Activated naive CD4-positive, alpha-beta T cell (primary cell): ENCODE measurements around the gene ZSCAN20.

Experiments used
- DNase-seq, 4 experiments: peaks; one replicate each; lab custom pipeline; 2025; lab: John Stamatoyannopoulos, UW

The ZSCAN20 gene

DNA sequence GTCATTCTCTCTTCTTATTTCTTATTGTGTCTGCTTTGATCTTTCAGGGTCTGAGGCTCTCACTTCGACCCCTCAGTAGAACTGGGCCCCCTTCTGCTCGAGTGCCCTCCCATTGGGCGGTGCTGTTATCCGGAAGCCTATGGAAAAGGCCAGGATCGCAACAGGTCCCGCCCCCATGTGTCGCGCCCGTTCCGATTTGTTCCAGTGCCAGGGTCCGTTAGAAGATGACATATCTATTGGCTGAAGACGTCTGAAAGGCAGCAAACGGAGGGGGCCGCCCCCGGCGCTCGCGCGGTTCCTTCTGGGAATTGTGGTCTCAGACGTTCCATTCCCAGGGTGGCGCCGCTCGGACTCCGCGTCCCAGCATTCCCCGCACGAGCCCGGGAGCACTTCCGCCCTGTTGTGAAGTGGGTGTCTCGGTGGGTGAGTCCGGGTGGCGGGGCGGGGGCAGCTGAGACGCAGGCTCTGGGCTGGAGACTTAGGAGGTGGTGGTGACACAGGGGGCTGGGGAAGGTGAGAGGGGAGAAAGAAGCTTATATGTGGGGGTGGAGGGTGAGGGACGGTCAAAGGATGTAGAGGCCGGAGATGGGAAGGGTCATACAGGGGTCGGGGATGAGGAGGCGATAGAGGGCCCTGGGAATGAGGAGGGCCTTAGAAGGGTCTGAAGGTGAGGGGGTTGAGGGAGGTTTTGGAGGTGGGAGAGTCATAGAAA, at the start of gene ZSCAN20:
Gene ZSCAN20 (plus strand): TSS at position 377 of the 712 bp plus-strand sequence. CDS start 6,644 bp downstream, outside the sequence.
- peak; percentile 63 to 78 (median 72) for DNase-seq

DNA sequence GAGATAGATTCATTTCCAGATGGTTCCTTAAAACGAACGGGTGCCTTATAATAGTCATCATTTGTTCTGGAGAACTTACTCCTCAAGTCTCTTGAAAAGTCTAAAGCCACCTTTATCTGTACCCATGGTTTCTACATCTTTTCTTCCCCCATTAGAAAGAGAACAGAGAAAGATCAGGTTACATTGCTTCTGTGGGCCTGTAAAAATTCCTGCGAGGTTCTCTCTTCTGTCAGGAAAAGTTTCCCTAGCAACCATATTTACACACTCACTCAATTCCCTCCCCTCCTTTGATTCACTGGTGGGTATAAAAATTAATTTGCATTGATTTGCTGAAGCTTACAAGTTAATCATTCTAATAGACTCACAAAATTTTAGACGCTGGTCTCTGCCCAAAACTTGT, 48.2 kb upstream of the ZSCAN20 start:
- no peak for DNase-seq

DNA sequence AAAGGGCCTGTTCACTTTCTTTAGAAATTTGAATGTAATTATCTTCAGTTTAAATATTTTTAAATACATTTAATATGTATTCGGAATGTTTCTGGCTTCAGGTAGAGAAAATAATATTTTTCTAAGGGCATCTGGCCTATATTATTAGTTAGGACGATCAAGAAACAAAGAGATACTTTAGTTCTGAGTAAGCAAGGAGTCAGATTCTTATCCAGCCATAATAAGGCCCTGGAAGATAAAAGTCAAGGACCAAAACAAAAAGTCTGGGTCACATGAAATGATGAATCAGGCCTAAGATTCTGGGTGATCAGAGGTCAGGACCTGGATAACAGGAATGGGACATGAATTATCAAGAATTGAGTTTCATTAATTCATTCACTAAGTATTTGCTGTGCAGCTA, 47.8 kb upstream of the ZSCAN20 start:
- DNase-seq: no peak

DNA sequence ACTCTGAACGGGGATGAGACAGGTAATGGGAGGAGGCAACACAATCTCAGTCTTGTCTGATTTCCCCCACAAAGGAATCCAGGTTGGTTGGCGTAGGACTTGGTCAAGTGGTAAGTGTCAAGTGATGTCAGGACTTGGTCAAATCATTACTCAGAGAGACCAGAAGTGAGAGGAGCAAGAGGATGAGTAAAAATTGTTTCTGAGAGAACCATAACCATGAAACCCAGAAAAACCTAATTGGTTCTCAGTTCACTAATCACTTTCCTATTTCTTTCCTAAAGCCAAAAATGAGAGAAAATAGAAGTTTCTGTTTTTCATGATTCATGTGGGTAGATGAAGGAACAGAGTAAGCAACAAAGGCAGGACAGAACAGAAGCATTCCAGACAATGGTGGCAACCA, 46.5 kb upstream of the ZSCAN20 start:
- no peak for DNase-seq

DNA sequence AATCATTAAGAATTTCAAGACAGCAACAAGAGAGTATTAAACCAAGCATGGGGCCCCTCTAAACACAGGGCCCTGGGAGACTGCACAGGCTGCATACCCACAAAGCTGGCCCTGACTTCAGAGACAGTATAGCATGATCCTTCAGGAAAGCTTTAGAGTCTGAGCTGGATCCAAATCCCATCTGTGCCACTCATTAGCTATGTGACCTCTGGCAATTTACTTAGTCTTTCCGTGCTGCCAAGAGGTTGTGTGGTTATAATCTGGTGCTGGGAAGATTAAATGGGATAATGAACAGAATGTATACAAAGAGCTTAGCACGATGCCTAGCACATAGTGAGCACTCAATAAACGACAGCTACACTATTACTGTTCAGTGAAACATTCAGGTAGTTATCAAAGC, 45.5 kb upstream of the ZSCAN20 start:
- no peak for DNase-seq

DNA sequence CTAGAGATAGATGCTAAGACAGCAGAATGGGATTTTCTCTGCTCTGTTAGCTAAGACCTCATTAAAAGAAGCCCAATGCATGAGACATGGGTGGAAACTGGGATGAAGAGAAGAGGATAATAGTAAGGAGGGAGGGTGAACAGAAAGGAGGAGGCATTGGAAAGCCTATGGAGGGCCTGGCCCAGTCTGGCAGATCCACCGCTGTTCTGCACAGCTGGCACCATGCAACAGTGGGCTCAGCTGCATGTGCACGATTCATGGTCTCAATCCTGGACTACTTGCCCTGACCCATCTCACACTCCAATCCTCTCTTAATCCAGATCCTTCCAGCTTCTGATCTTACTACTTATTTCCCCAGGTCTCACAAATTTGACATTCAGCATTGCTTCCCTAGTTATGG, 43.8 kb upstream of the ZSCAN20 start:
- no peak for DNase-seq

DNA sequence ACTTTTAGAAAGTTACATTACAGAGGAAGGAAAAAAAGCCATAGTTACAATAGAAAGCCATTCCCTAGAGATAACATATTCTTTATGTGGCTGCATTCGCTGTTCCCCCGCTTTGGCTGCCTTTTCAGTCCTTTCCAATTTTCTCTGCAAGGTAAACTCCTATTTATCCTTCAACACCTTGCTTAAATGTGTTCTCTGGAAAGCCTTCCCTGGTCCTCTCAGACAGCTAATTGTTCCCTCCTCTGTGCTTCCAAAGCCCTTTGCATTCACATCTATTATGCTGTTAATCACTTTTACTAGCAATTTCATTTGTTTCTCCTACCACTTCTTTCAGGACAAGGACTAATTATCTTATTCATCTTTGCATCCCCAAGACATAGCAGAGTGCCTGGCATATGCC, 43.1 kb upstream of the ZSCAN20 start:
- no peak for DNase-seq

DNA sequence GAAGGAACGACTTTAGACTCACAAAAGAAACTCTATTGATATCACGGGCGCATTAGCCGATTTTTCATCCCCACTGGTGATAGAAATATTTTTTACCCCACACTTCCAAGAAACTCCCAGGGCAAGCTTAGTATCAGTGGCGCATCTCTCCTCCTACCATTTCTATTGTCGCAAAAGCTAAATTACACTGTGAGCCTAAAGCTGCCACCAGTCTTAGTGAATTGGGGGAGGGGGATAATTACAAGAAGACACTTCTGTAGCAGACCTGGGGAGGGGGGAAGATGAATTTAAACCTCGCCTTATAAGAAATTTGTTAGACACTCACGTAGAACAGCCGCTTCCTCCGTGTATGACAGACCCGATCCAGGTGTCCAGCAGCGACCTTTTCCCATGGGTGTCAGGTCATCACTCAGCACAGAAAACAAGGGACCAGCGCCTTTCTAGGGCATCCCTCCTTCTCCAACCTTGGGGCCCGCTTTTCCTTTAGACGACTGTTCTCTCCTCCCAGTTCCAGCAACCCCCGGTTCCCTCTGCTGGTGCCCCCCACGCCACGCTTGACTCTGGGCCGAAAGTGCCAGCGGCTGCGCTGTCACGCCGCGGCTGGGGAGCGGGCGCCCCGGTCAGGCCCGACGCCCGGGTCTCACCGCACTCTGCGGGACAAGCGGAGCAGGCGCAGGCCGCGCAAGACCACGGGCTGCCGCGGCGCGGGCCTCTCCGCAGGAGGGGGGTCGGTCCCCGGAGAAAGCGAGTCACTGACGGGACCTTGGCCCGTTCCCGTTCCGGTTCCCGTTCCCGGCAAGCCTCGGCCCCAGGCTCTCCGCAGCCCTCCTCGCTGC, 42.4 kb upstream of the ZSCAN20 start:
- DNase-seq: no peak

DNA sequence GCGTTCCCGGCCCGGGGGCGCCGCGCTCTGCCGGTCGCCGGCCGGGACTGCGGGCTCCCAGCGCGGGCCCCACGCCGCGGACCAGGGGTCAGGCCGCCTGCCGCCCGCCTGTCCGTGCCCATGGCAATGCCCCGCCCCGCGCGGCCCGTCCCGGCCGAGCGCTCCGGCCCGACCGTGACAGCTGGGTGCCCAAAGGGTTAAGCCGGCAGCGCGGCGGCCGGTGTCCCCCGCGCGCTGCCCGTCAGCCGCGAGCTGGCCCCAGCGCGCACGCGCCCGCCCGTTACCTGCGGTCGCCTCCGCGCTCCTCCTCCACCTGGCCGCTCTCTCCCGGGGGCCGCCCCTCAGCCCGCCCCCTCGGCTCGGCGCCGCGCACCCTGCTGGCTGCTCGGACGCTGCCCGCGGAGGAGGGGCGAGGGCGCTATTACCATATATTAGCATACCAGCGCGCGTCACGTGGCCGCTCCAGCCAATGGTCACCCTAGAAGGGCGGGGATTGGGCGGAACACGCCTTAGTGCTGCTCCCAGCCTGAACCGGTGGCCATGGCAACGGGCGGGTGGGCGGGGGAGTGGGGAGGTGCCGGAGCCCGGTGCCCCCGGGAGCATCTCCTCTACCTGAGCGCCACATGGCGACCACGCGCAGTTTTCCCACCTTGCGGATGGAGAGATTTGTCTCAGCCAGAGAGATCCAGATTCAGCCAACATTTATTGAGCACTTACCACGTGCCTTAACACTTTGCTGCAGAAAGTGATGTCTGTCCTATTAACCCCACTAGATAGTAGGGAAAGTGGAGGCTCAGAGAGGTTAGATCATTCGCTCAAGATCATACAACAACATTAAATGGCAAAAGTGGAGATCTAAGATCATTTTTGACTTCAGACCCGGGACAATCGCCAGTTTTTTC, 41.5 kb upstream of the ZSCAN20 start, which contains the start of gene PHC2:
Gene PHC2 (minus strand): TSS at position 404 of the 902 bp plus-strand sequence. CDS start 55,556 bp downstream, outside the sequence.
- DNase-seq: peak; percentile 70 to 78 (median 74)

DNA sequence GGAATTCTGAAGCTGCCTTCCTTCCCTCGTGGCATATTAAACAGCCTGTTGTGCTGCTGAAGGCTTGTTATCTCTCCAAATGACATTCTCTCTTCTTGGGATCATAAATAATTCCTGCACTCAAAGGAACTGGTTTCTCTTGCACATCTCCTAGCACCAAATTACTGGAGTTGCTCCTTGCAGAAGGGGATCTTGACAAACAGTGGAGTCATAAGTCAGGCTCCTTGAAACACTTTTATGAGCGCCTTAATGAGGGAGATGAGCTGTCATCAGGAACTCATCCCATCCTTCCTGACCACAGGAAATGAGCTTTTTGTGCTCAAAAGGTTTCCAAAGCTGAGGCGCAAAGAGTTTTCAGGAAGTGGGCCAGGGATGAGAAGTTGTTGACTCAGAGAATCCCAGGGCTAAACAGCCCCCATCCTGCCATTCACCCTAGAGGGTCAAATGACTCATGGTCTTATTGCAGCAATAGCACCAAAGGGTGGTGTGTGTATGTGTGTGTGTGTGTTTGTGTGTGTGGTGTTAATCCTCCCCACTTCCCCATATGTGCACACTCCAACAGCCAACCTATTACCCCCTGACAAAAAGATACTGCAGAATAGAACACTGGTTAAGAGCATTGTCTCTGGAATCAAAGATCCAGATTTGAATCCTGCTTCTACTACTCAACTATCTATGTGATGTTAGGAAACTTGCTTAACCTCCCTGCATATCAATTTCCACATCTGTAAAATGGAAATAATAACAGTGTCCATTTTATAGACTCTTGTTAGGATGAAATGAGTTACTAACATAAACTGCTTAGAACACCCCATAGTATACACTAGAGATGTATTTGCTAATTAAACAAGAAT, 38.7 kb upstream of the ZSCAN20 start:
- no peak for DNase-seq

DNA sequence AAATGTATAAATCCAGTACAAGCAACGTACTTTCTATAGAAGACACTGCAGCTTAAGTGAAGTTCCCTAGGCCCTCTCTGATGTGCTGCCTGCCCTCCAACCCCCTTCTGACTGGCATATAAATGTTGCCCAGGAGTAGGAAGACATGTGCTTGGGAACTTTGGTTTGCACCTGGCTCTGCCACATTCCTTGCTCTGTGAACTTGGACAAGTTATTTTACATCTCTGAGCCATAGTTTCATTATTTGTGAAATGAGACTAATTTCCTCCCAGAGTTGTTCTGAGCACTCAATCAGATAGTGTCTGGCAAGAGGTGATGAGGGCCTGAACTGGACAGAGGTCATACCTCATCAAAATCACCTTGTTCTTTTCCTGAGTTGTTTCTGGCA, 38.1 kb upstream of the ZSCAN20 start:
- DNase-seq: no peak

DNA sequence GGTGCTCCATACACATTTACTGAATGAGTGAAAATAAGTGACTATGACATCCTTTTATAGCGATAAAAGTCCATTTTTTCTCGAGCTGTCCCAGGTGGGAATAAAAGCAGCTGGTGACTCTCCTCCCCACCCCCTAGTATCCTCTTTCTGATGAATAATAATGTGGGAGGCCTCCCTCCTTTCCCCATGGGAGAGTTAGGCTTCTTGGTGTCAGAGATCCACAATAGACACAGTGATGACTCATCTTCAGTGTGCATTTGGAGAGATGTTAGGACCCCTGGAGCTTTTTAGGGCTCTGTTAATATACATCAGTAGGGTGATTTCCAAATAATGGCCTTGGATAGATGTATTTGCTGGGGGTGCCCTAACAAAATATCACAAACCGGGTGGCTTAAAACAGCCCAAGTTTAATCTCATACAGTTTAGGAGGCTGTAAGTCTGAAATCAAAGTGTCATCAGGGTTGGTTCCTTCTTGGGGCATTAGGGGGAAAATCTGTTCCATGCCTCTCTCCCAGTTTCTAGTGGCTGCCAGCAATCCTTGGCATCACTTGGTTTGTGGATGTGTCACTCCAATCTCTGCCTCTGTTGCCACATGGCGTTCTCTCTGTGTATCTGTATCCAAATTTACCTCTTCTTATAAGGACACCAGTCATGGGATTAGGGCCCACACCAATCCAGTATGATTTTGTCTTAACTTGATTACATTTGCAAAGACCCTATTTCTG, 37.2 kb upstream of the ZSCAN20 start:
- no peak for DNase-seq

DNA sequence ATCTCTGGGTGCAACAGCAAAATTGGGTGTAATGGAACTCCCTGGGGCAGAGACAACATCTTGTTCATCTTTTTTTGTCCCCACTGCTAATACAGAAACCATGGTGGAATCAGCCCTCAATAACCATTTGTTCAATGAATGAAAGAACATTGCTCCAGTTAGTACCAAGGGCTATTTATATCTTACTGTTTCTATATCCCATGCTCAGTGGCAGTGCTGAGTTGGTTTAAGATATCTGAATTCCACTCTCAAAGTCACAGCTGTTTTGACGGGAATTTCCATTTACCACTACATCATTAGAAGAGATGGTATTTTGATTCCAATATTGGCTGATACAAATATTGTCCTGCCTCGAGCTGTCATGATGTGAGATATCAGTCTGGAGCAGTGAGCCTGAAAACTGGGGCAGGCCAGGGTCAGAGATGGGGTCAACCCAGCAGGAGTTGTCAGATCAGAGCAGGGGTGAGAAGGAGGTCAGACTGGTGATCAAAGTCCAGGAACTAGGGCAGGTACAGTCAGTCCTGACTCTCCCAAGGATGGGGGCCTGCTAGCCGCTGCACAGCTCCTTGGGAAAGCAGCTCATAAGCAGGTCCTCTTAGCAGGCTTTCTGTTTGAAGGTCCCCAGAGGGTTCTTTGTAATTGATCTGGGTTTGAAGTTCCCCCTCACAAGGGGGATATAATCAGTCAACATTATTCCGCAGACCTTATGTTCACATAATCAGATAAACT, 35.7 kb upstream of the ZSCAN20 start:
- no peak for DNase-seq

DNA sequence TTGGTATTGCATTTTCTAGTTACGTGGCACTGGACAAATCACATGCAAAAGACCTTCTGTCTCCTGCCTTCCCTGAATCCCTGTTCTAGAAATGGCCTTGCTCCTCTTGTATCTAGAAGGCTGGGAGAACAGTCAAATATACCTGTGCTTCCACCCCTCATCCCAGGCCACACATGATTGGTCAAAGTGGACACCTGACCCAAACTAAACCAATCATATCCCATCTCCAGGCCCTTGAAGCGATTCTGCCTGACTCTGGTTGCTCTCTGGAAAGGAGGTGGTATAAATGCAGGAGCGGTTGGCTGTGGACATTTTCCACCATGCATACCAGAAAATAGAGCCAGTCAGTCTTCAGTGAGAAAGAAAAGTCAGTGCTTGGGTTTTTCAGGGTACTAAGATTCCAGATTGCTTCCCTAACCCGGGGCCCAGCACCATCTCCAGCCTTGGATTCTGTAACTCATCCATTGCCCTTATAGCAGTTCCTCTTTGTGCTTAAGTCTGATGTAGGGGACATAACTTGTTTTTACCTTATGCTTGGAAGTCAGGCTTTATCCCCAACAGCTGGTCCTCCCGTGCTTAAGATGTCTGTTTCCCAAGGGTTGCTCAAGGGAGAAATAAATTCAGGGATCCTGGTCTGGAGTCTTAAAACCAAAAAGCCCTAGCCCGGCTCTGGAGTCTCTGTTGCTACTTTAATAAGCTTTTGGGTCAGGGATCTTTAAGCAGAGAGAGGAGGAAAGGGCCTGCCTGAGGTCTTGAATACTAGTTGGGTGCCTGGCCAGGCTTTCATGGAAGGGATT, 33.9 kb upstream of the ZSCAN20 start:
- no peak for DNase-seq

DNA sequence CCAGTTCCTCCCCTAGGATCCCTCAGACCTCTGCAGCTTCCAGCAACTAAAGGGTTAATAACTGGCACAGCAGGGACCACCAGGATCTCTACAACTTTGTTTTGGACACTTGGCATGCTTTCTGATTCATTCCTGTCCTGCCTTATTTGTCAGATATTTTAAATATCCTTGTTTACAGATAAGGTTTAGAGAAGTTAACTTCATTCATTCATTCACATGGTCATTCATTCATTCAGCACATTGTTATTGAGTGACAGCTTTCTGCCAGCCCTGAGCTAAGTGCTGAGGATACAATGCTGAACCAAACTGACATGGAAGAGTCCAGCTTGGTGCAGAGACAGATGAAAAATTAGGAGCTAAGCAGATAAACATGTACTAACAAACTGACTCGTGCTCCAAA, 32.8 kb upstream of the ZSCAN20 start:
- DNase-seq: no peak

DNA sequence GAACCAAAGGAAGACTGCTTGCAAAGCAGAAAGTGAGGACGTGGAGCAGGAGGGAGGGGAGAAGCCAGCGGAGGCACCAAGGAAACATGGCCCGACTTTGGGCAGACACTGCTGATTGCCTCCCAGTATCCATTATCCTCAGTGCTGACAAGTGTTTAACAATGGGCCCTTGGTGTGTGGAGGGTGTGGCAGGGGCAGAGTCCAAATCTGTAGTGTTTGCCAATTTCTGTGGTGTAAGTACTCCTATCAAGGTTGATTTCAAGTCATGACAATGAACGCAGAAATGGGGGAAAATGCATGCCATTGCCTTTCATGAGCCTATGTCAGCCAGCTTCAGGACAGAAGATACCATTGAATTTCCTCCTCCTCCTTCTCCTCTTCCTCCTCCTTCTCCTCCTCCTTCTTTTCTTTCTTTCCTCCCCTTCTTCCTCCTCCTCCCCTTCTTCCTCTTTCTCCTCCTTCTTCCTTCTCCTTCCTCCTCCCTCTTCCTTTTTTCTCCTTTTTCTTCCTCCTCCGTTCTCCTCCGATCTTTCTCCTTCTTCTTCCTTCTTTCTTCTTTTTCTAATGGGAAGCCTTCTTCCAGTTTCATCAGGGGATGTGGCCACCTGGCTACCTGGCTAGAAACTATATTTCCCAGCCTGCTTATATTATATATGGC, 31.2 kb upstream of the ZSCAN20 start:
- DNase-seq: no peak

DNA sequence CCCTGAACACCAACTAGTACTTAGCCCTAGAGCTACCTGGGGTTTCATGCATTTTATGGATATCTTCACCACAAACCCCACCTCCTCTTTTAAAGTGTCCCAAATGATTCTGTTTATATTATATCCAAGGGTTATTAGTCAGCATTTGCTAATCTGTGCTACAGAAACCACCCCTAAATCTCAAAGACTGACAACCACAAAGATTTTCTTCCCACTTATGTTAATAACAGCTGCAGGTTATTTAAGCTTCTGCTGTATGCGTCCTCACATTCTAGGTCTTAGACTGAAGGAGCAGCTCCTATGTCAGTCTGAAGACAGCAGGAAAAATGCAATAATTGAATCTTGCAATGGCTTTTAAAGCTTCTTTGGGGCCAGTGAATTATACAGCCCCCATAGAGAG, 30.3 kb upstream of the ZSCAN20 start:
- DNase-seq: no peak

DNA sequence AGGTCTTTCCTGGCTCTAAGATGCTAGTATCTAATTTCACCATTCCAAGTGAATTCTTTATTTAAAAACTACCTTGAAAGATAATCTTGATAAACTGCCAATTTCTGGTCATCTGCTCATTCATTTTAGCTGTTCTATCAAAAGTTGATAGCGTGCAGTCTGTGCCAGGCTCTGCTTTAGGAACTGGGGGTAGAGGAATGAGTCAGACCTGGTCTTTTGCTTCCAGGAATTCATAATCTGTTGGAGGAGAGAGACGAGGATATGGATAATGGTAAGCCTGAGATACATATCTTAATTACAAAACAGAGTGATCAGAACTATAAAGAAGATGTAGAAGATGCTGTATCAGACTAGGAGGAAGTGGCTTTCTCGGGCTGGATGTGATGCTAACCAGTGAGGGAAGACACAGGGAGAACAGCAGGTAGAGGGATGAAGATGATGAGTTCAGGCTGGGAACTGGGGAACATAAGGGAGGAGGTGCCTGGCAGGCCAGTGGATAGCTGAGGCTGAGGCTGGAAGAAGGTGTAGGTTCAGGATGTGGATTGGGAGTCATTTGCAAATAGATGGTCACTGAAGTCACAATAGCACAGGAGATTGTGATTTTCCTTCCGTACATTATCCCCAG, 29.3 kb upstream of the ZSCAN20 start:
- no peak for DNase-seq
